HG03097 (cell line): ENCODE results near the gene SLC22A31.
"Not testable (repeated sequence)": the region's sequence is repeated elsewhere in the genome, so short reads cannot be mapped to it uniquely, and the experiment has no call there.

Experiments used
- ATAC-seq: cut with Tn5 transposase; IDR thresholded peaks from one replicate; pipeline ENCODE4 v1.9.1; 2021; ENCODE audit not compliant: unreplicated experiment, low FRiP score

The SLC22A31 gene

GRCh38 chr16:89168381-89169189, 31.8 kb downstream of the SLC22A31 start:
- no peak for ATAC-seq

GRCh38 chr16:89167425-89167941, 32.9 kb downstream of the SLC22A31 start:
- no peak for ATAC-seq

- no peak for ATAC-seq
These were observed 33.5 kb downstream of the SLC22A31 start for GRCh38 chr16:89166696-89167424.

- ATAC-seq = not testable (repeated sequence)
These were observed 34.7 kb downstream of the SLC22A31 start for GRCh38 chr16:89165681-89165979.

GRCh38 chr16:89164847-89165680, 35.3 kb downstream of the SLC22A31 start:
- ATAC-seq = no peak

GRCh38 chr16:89164436-89164835, 35.9 kb downstream of the SLC22A31 start:
- no peak for ATAC-seq

- no peak for ATAC-seq
These were observed 37.0 kb downstream of the SLC22A31 start for GRCh38 chr16:89163297-89163696.

- ATAC-seq = no peak
These were observed 38.3 kb downstream of the SLC22A31 start for GRCh38 chr16:89161763-89162713.

GRCh38 chr16:89160977-89161701, 39.2 kb downstream of the SLC22A31 start:
- no peak for ATAC-seq

- no peak for ATAC-seq
These were observed 40.4 kb downstream of the SLC22A31 start for GRCh38 chr16:89159850-89160354.

GRCh38 chr16:89159066-89159849, 41.1 kb downstream of the SLC22A31 start:
- ATAC-seq = no peak

GRCh38 chr16:89157778-89158177, 42.6 kb downstream of the SLC22A31 start:
- no peak for ATAC-seq

GRCh38 chr16:89156740-89157645, 43.3 kb downstream of the SLC22A31 start:
- ATAC-seq = no peak

GRCh38 chr16:89155851-89156739, 44.2 kb downstream of the SLC22A31 start:
- no peak for ATAC-seq

- ATAC-seq = no peak
These were observed 45.1 kb downstream of the SLC22A31 start for GRCh38 chr16:89155184-89155679.
